ENCODE results near the gene IL15.
"Not testable (repeated sequence)": the region's sequence is repeated elsewhere in the genome, so short reads cannot be mapped to it uniquely, and the experiment has no call there.

- not testable (repeated sequence) for TF ChIP-seq CTCF (IDR thresholded peaks at IDR 0.05; ENCODE audit: low read depth, low read length); EZH2phosphoT487 (IDR thresholded peaks at IDR 0.05; ENCODE audit: low read depth)
Measured at GRCh38 chr4:141689726-141690296, 53.4 kb downstream of the IL15 start.
